ENCODE measurements around the gene ZNF740. TPM values are rescaled to one million over a fixed set of nuclear protein-coding genes. Genes with fewer than 3 reads are reported as not detected.

Gene ZNF740
- total RNA-seq, 3 donors from 2014 or later (not counting 1 experiment from before 2014, with no cell fraction given), result 37.1 to 65.9 (median 45.3) TPM

GRCh38 chr12:53232646-53233461 is 52.3 kb downstream of the ZNF740 start:
- TF ChIP-seq, protein P1, sequence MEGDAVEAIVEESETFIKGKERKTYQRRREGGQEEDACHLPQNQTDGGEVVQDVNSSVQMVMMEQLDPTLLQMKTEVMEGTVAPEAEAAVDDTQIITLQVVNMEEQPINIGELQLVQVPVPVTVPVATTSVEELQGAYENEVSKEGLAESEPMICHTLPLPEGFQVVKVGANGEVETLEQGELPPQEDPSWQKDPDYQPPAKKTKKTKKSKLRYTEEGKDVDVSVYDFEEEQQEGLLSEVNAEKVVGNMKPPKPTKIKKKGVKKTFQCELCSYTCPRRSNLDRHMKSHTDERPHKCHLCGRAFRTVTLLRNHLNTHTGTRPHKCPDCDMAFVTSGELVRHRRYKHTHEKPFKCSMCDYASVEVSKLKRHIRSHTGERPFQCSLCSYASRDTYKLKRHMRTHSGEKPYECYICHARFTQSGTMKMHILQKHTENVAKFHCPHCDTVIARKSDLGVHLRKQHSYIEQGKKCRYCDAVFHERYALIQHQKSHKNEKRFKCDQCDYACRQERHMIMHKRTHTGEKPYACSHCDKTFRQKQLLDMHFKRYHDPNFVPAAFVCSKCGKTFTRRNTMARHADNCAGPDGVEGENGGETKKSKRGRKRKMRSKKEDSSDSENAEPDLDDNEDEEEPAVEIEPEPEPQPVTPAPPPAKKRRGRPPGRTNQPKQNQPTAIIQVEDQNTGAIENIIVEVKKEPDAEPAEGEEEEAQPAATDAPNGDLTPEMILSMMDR (IDR thresholded peaks at IDR 0.05), result no peak
- Mint-ChIP-seq H3K4me3 (peak overlapping the region; percentile 93), H3K27me3 (ENCODE audit: low read depth in 2 of 2) (no peaks in the 10 kb centered on the region), H3K9me3 (no peaks in the 10 kb centered on the region), H3K36me3 (no peaks in the 10 kb centered on the region), H3K27ac (peak overlapping the region; percentile 39 to 87), H3K4me1 (peaks cover 27 to 45% of the 10 kb centered on the region in 2 donors)
- Histone ChIP-seq H3K27me3 (ENCODE audit: control insufficient read depth, insufficient read depth, low read length) (no peaks in the 10 kb centered on the region), H3K4me3 (ENCODE audit: low read length) (peak overlapping the region; percentile 47), H3K27ac (ENCODE audit: low read length) (peak overlapping the region; percentile 63), H3K36me3 (ENCODE audit: control insufficient read depth, insufficient read depth, low read length) (no peaks in the 10 kb centered on the region), H3K9me3 (ENCODE audit: control insufficient read depth, insufficient read depth, low read length) (no peaks in the 10 kb centered on the region), H3K4me1 (ENCODE audit: control insufficient read depth, insufficient read depth, low read length) (peaks cover 62% of the 10 kb centered on the region)
- intact Hi-C loops (cut with micrococcal nuclease), result loop anchor here (1.0 kb wide), 1 partner anchor 13 kb away; no protein-coding TSS in a partner anchor
- peak; percentile 30 to 65 for DNase-seq
- 33% methylated on average over 7 of the region's 11 CpGs for WGBS (ENCODE audit: insufficient coverage)
- peak; percentile 61 to 69 (median 62) for ATAC-seq

- no peak overlapping the region for H3K4me3 ChIP-seq (ENCODE audit: low read length)
- peak overlapping the region; percentile 42 for H3K4me3 Mint-ChIP-seq
- peaks cover 62% of the 10 kb centered on the region for H3K4me1 ChIP-seq (ENCODE audit: control insufficient read depth, insufficient read depth, low read length)
Observed at GRCh38 chr12:53233671-53234121, 53.2 kb downstream of the ZNF740 start.

GRCh38 chr12:53234271-53234914 is 53.9 kb downstream of the ZNF740 start:
- ATAC-seq, result no peak
- TF ChIP-seq, protein P1 (IDR thresholded peaks at IDR 0.05), result no peak
- Histone ChIP-seq H3K9me3 (ENCODE audit: control insufficient read depth, insufficient read depth, low read length) (no peaks in the 10 kb centered on the region), H3K4me1 (ENCODE audit: control insufficient read depth, insufficient read depth, low read length) (peaks cover 62% of the 10 kb centered on the region), H3K4me3 (ENCODE audit: low read length) (no peak overlapping the region), H3K36me3 (ENCODE audit: control insufficient read depth, insufficient read depth, low read length) (no peaks in the 10 kb centered on the region), H3K27me3 (ENCODE audit: control insufficient read depth, insufficient read depth, low read length) (no peaks in the 10 kb centered on the region), H3K27ac (ENCODE audit: low read length) (peak overlapping the region; percentile 39)
- H3K36me3 Mint-ChIP-seq, result no peaks in the 10 kb centered on the region
- H3K27ac Mint-ChIP-seq, result peak overlapping the region in 1 of 2 donors; percentile 22
- H3K9me3 Mint-ChIP-seq, result no peaks in the 10 kb centered on the region
- 32% methylated on average over 11 of the region's 12 CpGs for WGBS (ENCODE audit: insufficient coverage)
- DNase-seq, result peak in 1 of 2 donors; percentile 28
- intact Hi-C loops (cut with micrococcal nuclease), result no loop called here
- H3K4me1 Mint-ChIP-seq, result peaks cover 27 to 43% of the 10 kb centered on the region in 2 donors
- no peaks in the 10 kb centered on the region for H3K27me3 Mint-ChIP-seq (ENCODE audit: low read depth in 2 of 2)
- no peak overlapping the region for H3K4me3 Mint-ChIP-seq

More at GRCh38 chr12:53233671-53234121, 53.2 kb downstream of the ZNF740 start:
- TF ChIP-seq, protein P1 (IDR thresholded peaks at IDR 0.05), result no peak
- peak overlapping the region; percentile 39 for H3K27ac ChIP-seq (ENCODE audit: low read length)
- no peaks in the 10 kb centered on the region for H3K27me3 Mint-ChIP-seq (ENCODE audit: low read depth in 2 of 2)
- H3K9me3 ChIP-seq (ENCODE audit: control insufficient read depth, insufficient read depth, low read length), result no peaks in the 10 kb centered on the region
- WGBS (ENCODE audit: insufficient coverage), result 60% methylated on average over 5 of the region's 7 CpGs
- no peaks in the 10 kb centered on the region for H3K36me3 Mint-ChIP-seq
- H3K27ac Mint-ChIP-seq, result peak overlapping the region in 1 of 2 donors; percentile 87
- no peak for DNase-seq
- no peaks in the 10 kb centered on the region for H3K36me3 ChIP-seq (ENCODE audit: control insufficient read depth, insufficient read depth, low read length)
- intact Hi-C loops (cut with micrococcal nuclease), result no loop called here
- H3K27me3 ChIP-seq (ENCODE audit: control insufficient read depth, insufficient read depth, low read length), result no peaks in the 10 kb centered on the region
- ATAC-seq, result no peak
- H3K9me3 Mint-ChIP-seq, result no peaks in the 10 kb centered on the region
- peaks cover 27 to 45% of the 10 kb centered on the region in 2 donors for H3K4me1 Mint-ChIP-seq

All from natural killer cell (primary cell).